ENCODE results near the gene HOXD13. TPM values are rescaled to one million over a fixed set of nuclear protein-coding genes. Genes with fewer than 3 reads are reported as not detected.

HOXD13 gene
- total and polyA plus RNA-seq, 9 donors = not detected

GRCh38 chr2:176109192-176109901, 16.8 kb downstream of the HOXD13 start:
- 31 to 45% (median 32%) methylated on average over 26 of the region's 26 CpGs for WGBS, 3 donors

GRCh38 chr2:176109946-176110345, 17.4 kb downstream of the HOXD13 start:
- peaks cover 6% of the 10 kb centered on the region for H3K27me3 ChIP-seq
- 58 to 72% (median 63%) methylated on average over 4 of the region's 4 CpGs for WGBS, 3 donors
- TF ChIP-seq POLR2A (IDR thresholded peaks at IDR 0.05) (no peak), CTCF (IDR thresholded peaks at IDR 0.05) (no peak), EP300 (IDR thresholded peaks at IDR 0.05) (no peak)
- H3K27ac ChIP-seq = no peak overlapping the region
- H3K4me3 ChIP-seq = peak overlapping the region; percentile 33
- no peaks in the 10 kb centered on the region for H3K9me3 ChIP-seq
- intact Hi-C loops (cut with DNase I) = loop anchor here in 1 of 4 donors (10.0 kb wide), 1 partner anchor 1775 kb away; the partner anchor contains the start of gene SP9
- peaks cover 5% of the 10 kb centered on the region for H3K4me1 ChIP-seq (ENCODE audit: insufficient read depth)
- no peaks in the 10 kb centered on the region for H3K36me3 ChIP-seq
- no peak for DNase-seq

More at GRCh38 chr2:176109192-176109901, 16.8 kb downstream of the HOXD13 start:
- peaks cover 5% of the 10 kb centered on the region for H3K4me1 ChIP-seq (ENCODE audit: insufficient read depth)
- intact Hi-C loops (cut with DNase I) = loop anchor here in 1 of 4 donors (10.0 kb wide), 1 partner anchor 1775 kb away; the partner anchor contains the start of gene SP9
- H3K4me3 ChIP-seq = peak overlapping the region; percentile 33
- DNase-seq = peak in 1 of 5 donors; percentile 9
- H3K9me3 ChIP-seq = no peaks in the 10 kb centered on the region
- H3K27me3 ChIP-seq = peaks cover 6% of the 10 kb centered on the region
- H3K27ac ChIP-seq = no peak overlapping the region
- TF ChIP-seq EP300 (IDR thresholded peaks at IDR 0.05) = no peak
- no peak for TF ChIP-seq POLR2A (IDR thresholded peaks at IDR 0.05)
- H3K36me3 ChIP-seq = no peaks in the 10 kb centered on the region

GRCh38 chr2:176110415-176111308, 18.1 kb downstream of the HOXD13 start:
- peaks cover 6% of the 10 kb centered on the region for H3K27me3 ChIP-seq

GRCh38 chr2:176111309-176111663, 18.8 kb downstream of the HOXD13 start:
- H3K4me1 ChIP-seq (ENCODE audit: insufficient read depth) = peaks cover 5% of the 10 kb centered on the region
- DNase-seq = peak in 3 of 5 donors; percentile 39 to 69 (median 51)
- H3K4me3 ChIP-seq = peak overlapping the region; percentile 29
- H3K9me3 ChIP-seq = no peaks in the 10 kb centered on the region
- 3 to 16% (median 9%) methylated on average over 16 of the region's 16 CpGs for WGBS, 3 donors
- TF ChIP-seq POLR2A (IDR thresholded peaks at IDR 0.05) = no peak
- TF ChIP-seq CTCF (IDR thresholded peaks at IDR 0.05) = no peak
- TF ChIP-seq EP300 (IDR thresholded peaks at IDR 0.05) = no peak
- H3K27me3 ChIP-seq = peaks cover 6% of the 10 kb centered on the region
- intact Hi-C loops (cut with DNase I) = no loop called here
- no peak overlapping the region for H3K27ac ChIP-seq
- H3K36me3 ChIP-seq = no peaks in the 10 kb centered on the region

More at GRCh38 chr2:176110415-176111308, 18.1 kb downstream of the HOXD13 start:
- TF ChIP-seq EP300 (IDR thresholded peaks at IDR 0.05) = no peak
- no peak for TF ChIP-seq CTCF (IDR thresholded peaks at IDR 0.05)
- TF ChIP-seq POLR2A (IDR thresholded peaks at IDR 0.05) = no peak
- no peaks in the 10 kb centered on the region for H3K36me3 ChIP-seq
- no peak for DNase-seq
- no peak overlapping the region for H3K27ac ChIP-seq
- H3K4me3 ChIP-seq = peak overlapping the region; percentile 33
- peaks cover 5% of the 10 kb centered on the region for H3K4me1 ChIP-seq (ENCODE audit: insufficient read depth)
- intact Hi-C loops (cut with DNase I) = no loop called here
- WGBS, 3 donors = 38 to 42% (median 41%) methylated on average over 7 of the region's 7 CpGs
- no peaks in the 10 kb centered on the region for H3K9me3 ChIP-seq
